ENCODE data around the gene NPAS2. TPM values are rescaled to one million over a fixed set of nuclear protein-coding genes. Genes with fewer than 3 reads are reported as not detected.

NPAS2 gene
- total and polyA plus RNA-seq, 2 donors (not counting 3 experiments of a cell fraction or from before 2014, with no cell fraction given), result 29.0 to 53.9 TPM

DNA sequence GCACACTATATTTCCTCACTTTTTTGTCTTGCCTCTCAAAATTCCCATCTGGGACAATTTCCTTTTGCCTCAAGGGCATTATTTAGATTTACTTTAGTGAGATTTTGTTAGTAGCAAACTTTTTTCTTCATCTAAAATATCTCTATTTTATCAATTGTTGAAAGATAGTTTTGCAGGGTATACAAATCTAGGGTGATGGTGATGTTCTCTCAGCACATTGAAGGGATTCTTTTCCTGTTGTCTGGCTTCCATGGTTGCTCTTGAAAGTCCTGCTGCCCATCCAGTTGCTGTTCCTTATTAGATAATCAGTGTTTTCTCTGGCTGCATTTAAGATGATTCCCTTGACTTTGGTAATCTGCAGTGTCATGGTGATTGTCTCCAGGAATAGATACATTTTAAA lies 48.1 kb downstream of the NPAS2 start:
- no peak for TF ChIP-seq POLR2A (IDR thresholded peaks at IDR 0.05; ENCODE audit: low read depth, low read length)
- no peak for TF ChIP-seq FOS (IDR thresholded peaks at IDR 0.05; ENCODE audit: borderline replicate concordance, insufficient read depth, low read length)
- TF ChIP-seq MYC (IDR thresholded peaks at IDR 0.05; ENCODE audit: low read depth, low read length), result no peak
- TF ChIP-seq EZH2 (IDR thresholded peaks at IDR 0.05; ENCODE audit: borderline replicate concordance, low read depth, low read length, severe bottlenecking), result no peak
- TF ChIP-seq, protein P1, sequence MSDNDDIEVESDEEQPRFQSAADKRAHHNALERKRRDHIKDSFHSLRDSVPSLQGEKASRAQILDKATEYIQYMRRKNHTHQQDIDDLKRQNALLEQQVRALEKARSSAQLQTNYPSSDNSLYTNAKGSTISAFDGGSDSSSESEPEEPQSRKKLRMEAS (IDR thresholded peaks at IDR 0.05; ENCODE audit: insufficient read depth, insufficient read length), result no peak
- TF ChIP-seq, protein P2, sequence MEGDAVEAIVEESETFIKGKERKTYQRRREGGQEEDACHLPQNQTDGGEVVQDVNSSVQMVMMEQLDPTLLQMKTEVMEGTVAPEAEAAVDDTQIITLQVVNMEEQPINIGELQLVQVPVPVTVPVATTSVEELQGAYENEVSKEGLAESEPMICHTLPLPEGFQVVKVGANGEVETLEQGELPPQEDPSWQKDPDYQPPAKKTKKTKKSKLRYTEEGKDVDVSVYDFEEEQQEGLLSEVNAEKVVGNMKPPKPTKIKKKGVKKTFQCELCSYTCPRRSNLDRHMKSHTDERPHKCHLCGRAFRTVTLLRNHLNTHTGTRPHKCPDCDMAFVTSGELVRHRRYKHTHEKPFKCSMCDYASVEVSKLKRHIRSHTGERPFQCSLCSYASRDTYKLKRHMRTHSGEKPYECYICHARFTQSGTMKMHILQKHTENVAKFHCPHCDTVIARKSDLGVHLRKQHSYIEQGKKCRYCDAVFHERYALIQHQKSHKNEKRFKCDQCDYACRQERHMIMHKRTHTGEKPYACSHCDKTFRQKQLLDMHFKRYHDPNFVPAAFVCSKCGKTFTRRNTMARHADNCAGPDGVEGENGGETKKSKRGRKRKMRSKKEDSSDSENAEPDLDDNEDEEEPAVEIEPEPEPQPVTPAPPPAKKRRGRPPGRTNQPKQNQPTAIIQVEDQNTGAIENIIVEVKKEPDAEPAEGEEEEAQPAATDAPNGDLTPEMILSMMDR (IDR thresholded peaks at IDR 0.05; ENCODE audit: extremely low read depth in 1 of 2, insufficient read depth in 1 of 2, low read depth in 1 of 2, low read length in 2 of 2), result no peak
- TF ChIP-seq JUN (IDR thresholded peaks at IDR 0.05; ENCODE audit: borderline replicate concordance, insufficient read depth, insufficient read length, low read depth), result no peak
- no peak for TF ChIP-seq POLR2AphosphoS5 (IDR thresholded peaks at IDR 0.05; ENCODE audit: insufficient read depth, low read depth, low read length)
- no peak for TF ChIP-seq GATA2 (IDR thresholded peaks at IDR 0.05; ENCODE audit: insufficient read depth, insufficient read length, low read depth, low read length)
- intact Hi-C loops (cut with micrococcal nuclease), result no loop called here
- dilution Hi-C loops (cut with MboI; ENCODE audit: extremely low pct_ligation_motif_present, low sequenced_read_pairs), result no loop called here
- ChIA-PET CTCF (no interaction called here), POLR2A (no interaction called here)
- Histone ChIP-seq H3K36me3 (ENCODE audit: control insufficient read depth in 2 of 2, extremely low read depth in 1 of 2, insufficient read depth in 2 of 2, low read length in 2 of 2) (no peaks in the 10 kb centered on the region), H3K4me3 (replicated peaks in 1 of 3; ENCODE audit: insufficient read depth in 1 of 3, low read depth in 1 of 3, low read length in 3 of 3) (no peak overlapping the region), H3K79me2 (ENCODE audit: control insufficient read depth, insufficient read depth, low read length) (peaks cover 34% of the 10 kb centered on the region), H3K4me2 (ENCODE audit: insufficient read depth, low read length) (no peak overlapping the region), H3K9me3 (replicated peaks; ENCODE audit: control insufficient read depth, insufficient read depth, low read length) (no peaks in the 10 kb centered on the region), H3K27me3 (ENCODE audit: control insufficient read depth in 2 of 2, insufficient read depth in 2 of 2, low read length in 2 of 2) (no peaks in the 10 kb centered on the region), H2AFZ (ENCODE audit: low read depth, low read length) (no peak overlapping the region), H3K27ac (ENCODE audit: insufficient read depth, low read depth, low read length) (no peak overlapping the region), H3K9ac (replicated peaks; ENCODE audit: extremely low read depth, insufficient read depth, low read length) (no peak overlapping the region), H4K20me1 (replicated peaks; ENCODE audit: control insufficient read depth, extremely low read depth, insufficient read depth, low read length) (no peaks in the 10 kb centered on the region), H3K9me1 (replicated peaks; ENCODE audit: control insufficient read depth, extremely low read depth, insufficient read depth, low read length) (no peaks in the 10 kb centered on the region), H3K4me1 (ENCODE audit: control insufficient read depth, extremely low read depth, insufficient read depth, low read length) (peaks cover 6% of the 10 kb centered on the region)
- BruUV-seq (replicated peaks), result no TSS peak
- DNase-seq (ENCODE audit: low read depth, low spot score) (no peak), FAIRE-seq (no peak)
